CD4-positive, alpha-beta T cell treated with Interleukin-15 for 4 hours (primary cell): Measurements from ENCODE around the gene NCEH1.
"Not testable (repeated sequence)": the region's sequence is repeated elsewhere in the genome, so short reads cannot be mapped to it uniquely, and the experiment has no call there.

ENCODE experiments used
- DNase-seq: peaks from one replicate; pipeline ENCODE4 v3.0.0-alpha.2; 2020; ENCODE audit warnings: low spot score

NCEH1 gene

DNA sequence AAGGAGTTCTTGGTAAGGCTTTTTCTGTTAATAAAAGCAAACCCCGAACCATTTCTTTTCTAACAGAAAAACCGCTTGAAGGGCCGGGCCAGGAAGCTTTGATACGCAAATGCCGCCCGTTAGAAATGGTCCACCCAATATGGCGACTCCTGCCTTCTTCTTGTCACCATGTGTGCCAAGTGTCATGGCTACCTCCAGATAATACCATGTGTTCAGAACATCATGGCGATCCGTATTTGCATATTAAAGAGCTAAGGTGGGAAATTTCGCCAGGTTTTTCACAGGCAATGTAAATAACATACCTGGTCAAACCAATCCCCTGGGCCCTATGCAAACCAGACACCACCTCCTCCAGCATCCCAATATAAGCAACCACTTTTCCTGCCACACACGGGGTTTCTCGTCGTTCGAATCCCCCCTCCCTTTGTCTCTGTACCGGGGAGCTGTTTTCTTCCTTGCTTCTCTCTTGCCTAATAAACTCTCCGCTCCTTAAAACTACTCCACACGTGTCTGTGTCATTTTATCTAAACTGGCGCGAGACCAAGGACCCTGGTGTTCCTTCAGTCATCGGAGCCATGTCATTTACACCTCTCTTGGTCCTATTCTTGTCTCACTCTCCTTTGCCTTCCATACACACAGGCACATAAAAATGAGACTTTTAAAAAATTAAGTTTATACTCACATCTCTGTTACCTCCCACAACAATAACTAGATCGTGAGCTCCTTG, 34.5 kb downstream of the NCEH1 start:
- no peak for DNase-seq

DNA sequence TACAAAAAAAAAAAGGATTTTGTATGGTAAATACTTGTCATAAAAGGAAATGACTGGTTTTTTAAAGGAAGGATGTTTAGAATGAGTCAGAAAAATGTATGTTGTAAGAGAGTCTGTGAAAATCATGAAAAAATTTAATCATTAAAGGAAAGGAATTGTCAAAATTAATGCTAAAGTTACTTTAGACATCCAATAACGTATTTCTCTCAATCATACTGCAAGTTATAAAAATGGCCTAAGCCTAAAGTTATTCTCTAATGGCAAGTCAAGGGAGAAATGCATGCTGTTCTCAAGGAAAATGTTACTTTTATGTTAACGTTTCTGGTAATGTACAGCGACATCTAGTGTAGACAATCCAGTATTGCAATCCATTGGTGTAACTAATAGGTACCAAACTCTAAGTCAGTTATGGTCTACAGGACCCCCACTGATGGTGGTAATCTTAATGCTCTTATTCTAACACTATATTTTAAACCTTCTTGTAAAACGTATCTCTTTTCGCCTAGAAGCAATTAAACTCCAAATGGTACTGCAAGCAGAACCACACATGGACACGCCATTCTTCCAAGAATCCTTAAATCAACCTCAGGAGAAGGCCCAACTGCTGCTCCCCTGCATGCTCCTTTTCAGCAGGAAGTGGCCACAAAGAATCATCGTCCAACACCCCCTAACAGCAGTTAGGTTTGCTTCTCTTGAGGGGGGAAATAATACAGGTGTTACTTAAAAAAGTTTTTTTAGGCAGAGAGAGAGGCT, 35.2 kb downstream of the NCEH1 start:
- peak; percentile 63 for DNase-seq

GRCh38 chr3:172673210-172673679, 37.6 kb downstream of the NCEH1 start:
- DNase-seq, result peak; percentile 74

- DNase-seq, result no peak
These were observed 41.8 kb downstream of the NCEH1 start for GRCh38 chr3:172669021-172669420.

- DNase-seq, result peak; percentile 84
These were observed 43.8 kb downstream of the NCEH1 start for GRCh38 chr3:172666873-172667694.

DNA sequence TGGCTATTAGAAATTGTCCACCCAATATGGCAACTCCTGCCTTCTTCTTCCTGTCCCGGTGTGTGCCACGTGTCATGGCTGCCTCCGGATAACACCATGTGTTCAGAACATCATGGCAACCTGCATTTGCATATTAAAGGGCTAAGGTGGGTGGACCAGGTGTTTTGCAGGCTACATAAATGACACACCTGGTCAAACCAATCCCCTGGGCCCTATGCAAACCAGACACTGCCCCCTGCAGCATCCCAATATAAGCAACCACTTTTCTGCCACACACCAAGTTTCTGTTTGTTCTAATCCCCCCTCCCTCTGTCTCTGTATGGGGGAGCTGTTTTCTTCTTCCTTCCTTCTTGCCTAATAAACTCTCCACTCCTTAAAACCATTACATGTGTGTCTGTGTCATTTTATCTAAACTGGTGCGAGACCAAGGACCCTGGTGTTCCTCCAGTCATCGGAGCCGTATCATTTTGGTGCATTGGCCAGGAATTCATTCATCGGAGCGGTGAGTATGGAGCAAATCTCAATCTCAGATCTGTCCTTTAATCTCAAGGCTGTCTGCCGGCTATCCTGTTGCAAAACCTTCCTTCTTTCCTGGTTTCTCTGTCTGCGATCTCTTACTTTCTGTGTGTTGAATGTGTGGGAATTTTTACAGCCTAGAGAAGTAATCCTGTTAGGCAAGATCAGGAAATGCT, 44.5 kb downstream of the NCEH1 start:
- DNase-seq, result no peak

DNA sequence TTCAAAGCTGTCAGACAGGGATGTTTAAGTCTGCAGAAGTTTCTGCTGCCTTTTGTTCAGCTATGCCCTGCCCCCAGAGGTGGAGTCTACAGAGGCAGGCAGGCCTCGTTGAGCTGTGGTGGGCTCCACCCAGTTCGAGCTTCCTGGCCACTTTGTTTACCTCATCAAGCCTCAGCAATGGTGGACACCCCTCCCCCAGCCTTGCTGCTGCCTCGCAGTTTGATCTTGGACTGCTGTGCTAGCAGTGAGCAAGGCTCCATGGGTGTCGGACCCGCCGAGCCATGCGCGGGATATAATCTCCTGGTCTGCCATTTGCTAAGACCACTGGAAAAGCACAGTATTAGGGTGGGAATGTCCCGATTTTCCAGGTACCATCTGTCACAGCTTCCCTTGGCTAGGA, 45.4 kb downstream of the NCEH1 start:
- DNase-seq, result not testable (repeated sequence)

GRCh38 chr3:172660421-172660820, 50.4 kb downstream of the NCEH1 start:
- DNase-seq, result not testable (repeated sequence)

- DNase-seq, result no peak
These were observed 51.4 kb downstream of the NCEH1 start for GRCh38 chr3:172659246-172660002.

GRCh38 chr3:172658344-172659245, 52.3 kb downstream of the NCEH1 start:
- DNase-seq, result no peak

DNA sequence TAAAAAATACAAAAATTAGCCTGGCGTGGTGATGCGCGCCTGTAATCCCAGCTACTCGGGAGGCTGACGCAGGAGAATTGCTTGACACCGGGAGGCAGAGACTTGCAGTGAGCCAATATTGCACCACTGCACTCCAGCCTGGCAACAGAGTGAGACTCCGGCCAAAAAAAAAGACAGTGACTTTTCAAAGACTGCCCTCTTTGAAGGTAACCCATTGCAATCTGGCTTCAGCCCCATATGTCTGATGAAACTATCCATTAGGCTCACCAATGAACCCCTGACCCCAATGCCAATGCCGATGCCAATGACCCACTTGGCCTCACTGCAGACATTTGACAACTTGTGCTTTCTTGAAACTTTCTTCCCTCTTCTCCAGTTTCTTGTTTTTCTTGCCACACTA, 54.3 kb downstream of the NCEH1 start:
- DNase-seq, result no peak

GRCh38 chr3:172655388-172655787, 55.5 kb downstream of the NCEH1 start:
- no peak for DNase-seq

DNA sequence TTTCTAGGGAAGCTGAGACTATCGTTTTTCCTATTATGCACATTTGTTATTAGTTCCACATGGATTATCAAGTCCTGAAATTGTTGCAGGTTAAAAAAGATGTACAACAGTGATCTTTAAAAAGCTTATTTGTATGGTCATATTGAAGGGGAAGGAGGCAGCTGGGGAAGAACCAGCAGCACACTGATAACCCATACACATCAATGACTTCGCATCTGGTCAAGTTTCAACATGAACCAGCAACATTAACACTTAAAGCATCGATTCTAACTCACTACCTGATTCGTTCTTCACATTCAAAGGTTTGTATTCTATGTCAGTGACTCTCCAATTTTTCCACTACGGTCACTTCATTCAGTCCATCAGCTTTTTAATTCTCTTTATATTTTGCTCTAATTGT, 56.4 kb downstream of the NCEH1 start:
- no peak for DNase-seq

DNA sequence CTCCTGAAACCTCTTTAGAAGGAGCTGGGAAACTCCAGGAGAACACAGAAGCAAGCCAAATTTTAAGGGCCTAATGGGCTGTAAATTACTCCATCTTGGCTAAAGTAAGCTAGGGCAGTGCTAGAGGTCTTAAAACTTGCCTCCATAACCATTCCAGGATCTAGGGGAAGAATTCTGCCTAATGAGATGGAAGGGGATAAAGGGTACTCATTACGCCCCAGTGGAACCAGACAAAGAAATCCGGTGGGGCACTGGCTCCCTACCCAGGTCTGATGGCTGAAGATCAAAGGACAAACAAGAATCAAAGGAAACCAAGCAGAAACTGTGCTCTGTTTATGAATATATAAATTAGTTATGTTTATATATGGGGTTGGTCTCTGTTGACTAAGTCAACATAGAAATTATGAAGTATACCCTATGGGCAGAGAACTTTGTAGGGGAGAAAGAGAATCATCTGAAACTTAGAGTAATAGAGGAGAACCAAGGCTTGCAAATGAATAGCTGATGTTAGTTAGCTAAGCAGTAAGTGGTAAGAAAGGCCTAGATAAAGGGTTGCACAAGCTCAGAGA, 57.8 kb downstream of the NCEH1 start:
- DNase-seq, result no peak

DNA sequence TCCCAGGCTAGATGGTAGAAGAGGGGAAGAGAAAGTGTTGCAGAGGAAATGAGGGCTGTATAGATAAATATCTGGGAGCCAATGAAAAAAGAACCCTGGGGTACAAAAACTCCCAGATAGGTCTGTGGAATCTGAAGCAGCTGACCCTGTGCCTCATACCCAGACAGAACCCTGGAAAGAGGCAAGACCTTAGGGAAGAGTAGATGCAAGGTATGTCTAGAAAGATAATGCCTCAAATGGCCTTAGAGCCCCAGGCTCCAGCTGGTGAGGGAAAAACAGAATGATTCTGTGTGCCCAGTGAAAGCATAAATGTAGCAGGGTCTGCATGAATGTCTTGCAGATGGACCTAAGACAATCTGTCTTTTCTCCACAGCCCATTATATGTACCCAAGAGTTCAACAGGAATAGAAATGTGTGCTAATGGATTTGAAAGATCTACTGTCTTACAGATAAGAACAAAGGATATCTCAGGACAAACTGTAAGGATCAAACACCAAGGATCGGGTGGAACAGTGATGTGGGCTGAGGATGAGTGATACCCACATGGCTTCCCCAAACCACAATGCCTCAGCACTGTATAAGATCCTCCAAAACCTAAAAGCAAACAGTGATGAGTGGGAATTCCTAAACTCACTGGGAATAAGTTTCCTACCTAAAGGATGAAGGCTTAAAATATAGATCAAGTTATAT, 58.8 kb downstream of the NCEH1 start:
- no peak for DNase-seq

- no peak for DNase-seq
These were observed 60.9 kb downstream of the NCEH1 start for GRCh38 chr3:172649987-172650386.

GRCh38 chr3:172648747-172649146, 62.1 kb downstream of the NCEH1 start:
- DNase-seq, result no peak

DNA sequence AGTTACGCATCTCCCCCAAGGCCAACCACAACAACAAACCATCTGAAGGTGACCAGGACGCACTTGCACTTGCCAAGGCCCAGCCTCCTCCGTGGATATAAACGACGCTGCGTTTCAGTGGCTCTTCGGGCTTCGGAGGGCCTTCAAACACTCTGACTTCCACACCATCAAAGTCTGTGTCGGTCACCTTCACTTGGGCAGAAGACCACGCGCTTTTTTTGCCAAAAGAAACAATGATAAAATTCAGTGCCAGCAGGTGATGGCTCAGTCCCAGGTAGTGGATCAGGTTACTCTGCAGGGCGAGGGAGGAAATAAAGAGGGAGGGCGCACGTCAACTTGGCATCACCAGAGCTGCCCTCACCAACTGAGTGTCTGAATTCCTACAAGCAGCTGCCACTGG, 63.0 kb downstream of the NCEH1 start:
- no peak for DNase-seq

GRCh38 chr3:172647080-172647479, 63.8 kb downstream of the NCEH1 start:
- no peak for DNase-seq
